Natural killer cell (primary cell): ENCODE measurements around the gene BHLHA15. TPM values are rescaled to one million over a fixed set of nuclear protein-coding genes. Genes with fewer than 3 reads are reported as not detected.
A peak's percentile ranks its signal among the peaks of the same experiment; 100 is the strongest.

ENCODE experiments used
- ATAC-seq, 3 donors: fragments of 150-1000 bp in 2 of 3; fragments of 200-7000 bp in 1 of 3; cut with Tn5 transposase; 1 replicate in 1 of 3; 2 replicates in 2 of 3; pipeline ENCODE4 v1.10.0; 2021; ENCODE audit warnings: mild to moderate bottlenecking in 2 of 3, moderate library complexity in 2 of 3
- DNase-seq, 2 donors: peaks; one replicate each; pipeline versions ENCODE4 v3.0.0 to v3.0.0-alpha.2; 2013 to 2021; ENCODE audit warnings: mixed read lengths in 1 of 2
- H3K27ac ChIP-seq: one replicate; pipeline ENCODE4 v1.5.1; 2013; ENCODE audit warnings: mild to moderate bottlenecking, low read length
- H3K27me3 ChIP-seq: one replicate; pipeline ENCODE4 v1.6.1; 2013; ENCODE audit warnings: low read length; ENCODE audit not compliant: control insufficient read depth, insufficient read depth
- H3K36me3 ChIP-seq: one replicate; pipeline ENCODE4 v1.6.1; 2013; ENCODE audit warnings: low read length; ENCODE audit not compliant: control insufficient read depth, insufficient read depth
- H3K4me1 ChIP-seq: one replicate; pipeline ENCODE4 v1.6.1; 2013; ENCODE audit warnings: low read length; ENCODE audit not compliant: control insufficient read depth, insufficient read depth
- H3K4me3 ChIP-seq: one replicate; pipeline ENCODE4 v1.5.1; 2013; ENCODE audit warnings: low read length
- H3K9me3 ChIP-seq: one replicate; pipeline ENCODE4 v1.6.1; 2013; ENCODE audit warnings: low read length; ENCODE audit not compliant: control insufficient read depth, insufficient read depth
- H3K27ac Mint-ChIP-seq, 2 donors: one replicate each; pipeline ENCODE4 v1.8.0; 2022; ENCODE audit warnings: mild to moderate bottlenecking in 2 of 2, mixed read lengths in 2 of 2, moderate library complexity in 1 of 2
- H3K27me3 Mint-ChIP-seq, 2 donors: one replicate each; pipeline ENCODE4 v1.8.0; 2022; ENCODE audit warnings: low read depth in 2 of 2, mixed read lengths in 2 of 2
- H3K36me3 Mint-ChIP-seq: one replicate; pipeline ENCODE4 v1.8.0; 2022; ENCODE audit warnings: mixed read lengths
- H3K4me1 Mint-ChIP-seq, 2 donors: one replicate each; pipeline ENCODE4 v1.8.0; 2022; ENCODE audit warnings: mixed read lengths in 2 of 2
- H3K4me3 Mint-ChIP-seq: one replicate; pipeline ENCODE4 v1.8.0; 2022; ENCODE audit warnings: mild to moderate bottlenecking, moderate library complexity, mixed read lengths
- H3K9me3 Mint-ChIP-seq, 2 donors: one replicate each; pipeline ENCODE4 v1.8.0; 2022; ENCODE audit warnings: mixed read lengths in 2 of 2
- WGBS: methylation state at CpG from one replicate; pipeline ENCODE4 v1.1.7; 2013; ENCODE audit warnings: missing lambda C conversion rate; ENCODE audit not compliant: insufficient coverage; 5-methylcytosine and 5-hydroxymethylcytosine counted together
- intact Hi-C: fragments of 100-400 bp; cut with micrococcal nuclease; formaldehyde crosslinking; loops from one replicate; pipeline ENCODE4 v1.14.2; 2022
- total RNA-seq, 4 donors: library from RNA; stranded (reverse); fragments of 120-200 nt in 1 of 4; gene quantifications; one replicate each; pipeline versions ENCODE4 v1.2.3 to v1.2.4, GENCODE V29; 2013 to 2022
- TF ChIP-seq, protein P1 (sequence below): fragments of 200-600 bp; IDR thresholded peaks from one replicate; pipeline ENCODE4 v1.8.0; 2022; ENCODE audit warnings: antibody characterized with exemption

Gene BHLHA15
- total RNA-seq, 3 donors from 2014 or later (not counting 1 experiment from before 2014, with no cell fraction given), result 3.3 TPM; not detected in 2

DNA sequence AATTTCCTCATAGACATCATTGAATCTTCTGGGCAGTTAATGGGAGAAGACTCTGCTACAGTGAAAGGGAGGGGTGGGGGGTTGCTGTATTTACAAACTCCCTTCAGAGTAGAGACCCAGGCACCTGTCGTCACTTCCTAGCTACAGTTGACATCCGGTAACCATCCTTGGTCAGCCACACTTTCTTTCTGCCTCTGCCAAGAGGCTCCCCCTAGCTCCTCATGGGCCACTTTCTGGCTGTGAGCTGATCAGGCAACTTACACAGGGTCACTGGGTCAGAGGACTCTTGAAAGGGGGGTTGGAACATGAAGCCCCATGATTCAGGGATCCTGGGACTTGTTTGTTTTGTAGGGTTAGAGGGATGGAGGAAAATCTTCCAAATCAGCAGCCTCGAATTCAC lies 39.5 kb downstream of the BHLHA15 start:
- Histone ChIP-seq H3K4me1 (peaks cover 42% of the 10 kb centered on the region), H3K4me3 (peak overlapping the region; percentile 83), H3K27me3 (no peaks in the 10 kb centered on the region), H3K36me3 (no peaks in the 10 kb centered on the region), H3K9me3 (no peaks in the 10 kb centered on the region), H3K27ac (peak overlapping the region; percentile 71)
- TF ChIP-seq, protein P1, sequence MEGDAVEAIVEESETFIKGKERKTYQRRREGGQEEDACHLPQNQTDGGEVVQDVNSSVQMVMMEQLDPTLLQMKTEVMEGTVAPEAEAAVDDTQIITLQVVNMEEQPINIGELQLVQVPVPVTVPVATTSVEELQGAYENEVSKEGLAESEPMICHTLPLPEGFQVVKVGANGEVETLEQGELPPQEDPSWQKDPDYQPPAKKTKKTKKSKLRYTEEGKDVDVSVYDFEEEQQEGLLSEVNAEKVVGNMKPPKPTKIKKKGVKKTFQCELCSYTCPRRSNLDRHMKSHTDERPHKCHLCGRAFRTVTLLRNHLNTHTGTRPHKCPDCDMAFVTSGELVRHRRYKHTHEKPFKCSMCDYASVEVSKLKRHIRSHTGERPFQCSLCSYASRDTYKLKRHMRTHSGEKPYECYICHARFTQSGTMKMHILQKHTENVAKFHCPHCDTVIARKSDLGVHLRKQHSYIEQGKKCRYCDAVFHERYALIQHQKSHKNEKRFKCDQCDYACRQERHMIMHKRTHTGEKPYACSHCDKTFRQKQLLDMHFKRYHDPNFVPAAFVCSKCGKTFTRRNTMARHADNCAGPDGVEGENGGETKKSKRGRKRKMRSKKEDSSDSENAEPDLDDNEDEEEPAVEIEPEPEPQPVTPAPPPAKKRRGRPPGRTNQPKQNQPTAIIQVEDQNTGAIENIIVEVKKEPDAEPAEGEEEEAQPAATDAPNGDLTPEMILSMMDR, result no peak
- no peaks in the 10 kb centered on the region for H3K36me3 Mint-ChIP-seq
- 56% methylated on average over 3 of the region's 3 CpGs for WGBS
- H3K4me3 Mint-ChIP-seq, result peak overlapping the region; percentile 94
- DNase-seq, result peak in 1 of 2 donors; percentile 79
- H3K9me3 Mint-ChIP-seq, result no peaks in the 10 kb centered on the region
- H3K4me1 Mint-ChIP-seq, result peaks cover 49 to 51% of the 10 kb centered on the region in 2 donors
- no peaks in the 10 kb centered on the region for H3K27me3 Mint-ChIP-seq
- intact Hi-C loops, result loop anchor here (10.0 kb wide), 1 partner anchor 116 kb away; no protein-coding TSS in a partner anchor
- ATAC-seq, result no peak
- peak overlapping the region; percentile 86 to 99 for H3K27ac Mint-ChIP-seq

DNA sequence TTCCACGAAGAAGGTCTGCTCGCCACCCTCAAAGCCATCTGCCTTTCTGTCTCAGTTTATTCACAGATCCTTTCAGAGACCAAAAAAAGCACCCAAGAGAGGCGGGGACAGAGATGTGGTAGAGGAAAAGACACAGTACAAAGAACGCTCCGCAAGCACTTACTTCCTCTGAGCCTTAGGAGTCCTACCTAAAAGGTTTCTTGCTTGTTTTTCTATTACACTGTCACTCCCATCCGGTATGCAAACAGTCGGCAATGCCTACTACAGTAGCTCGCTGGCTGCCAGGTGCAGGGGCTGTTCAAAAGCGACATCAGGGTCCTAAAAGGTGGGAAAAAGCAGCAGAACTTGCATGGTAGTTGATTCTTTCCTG lies 40.0 kb downstream of the BHLHA15 start:
- peak overlapping the region; percentile 71 for H3K27ac ChIP-seq
- Mint-ChIP-seq H3K27me3 (no peaks in the 10 kb centered on the region), H3K9me3 (no peaks in the 10 kb centered on the region), H3K4me1 (peaks cover 50 to 54% of the 10 kb centered on the region in 2 donors), H3K4me3 (peak overlapping the region; percentile 94), H3K36me3 (no peaks in the 10 kb centered on the region), H3K27ac (peak overlapping the region; percentile 86 to 99)
- DNase-seq (peak in 1 of 2 donors; percentile 82), ATAC-seq (peak; percentile 5 to 38 (median 11))
- no peaks in the 10 kb centered on the region for H3K9me3 ChIP-seq
- no peaks in the 10 kb centered on the region for H3K36me3 ChIP-seq
- no peaks in the 10 kb centered on the region for H3K27me3 ChIP-seq
- intact Hi-C loops, result loop anchor here (10.0 kb wide), 1 partner anchor 116 kb away; no protein-coding TSS in a partner anchor
- H3K4me1 ChIP-seq, result peaks cover 42% of the 10 kb centered on the region
- TF ChIP-seq, protein P1, result no peak
- peak overlapping the region; percentile 83 for H3K4me3 ChIP-seq
- WGBS, result 10% methylated on average over 8 of the region's 9 CpGs

DNA sequence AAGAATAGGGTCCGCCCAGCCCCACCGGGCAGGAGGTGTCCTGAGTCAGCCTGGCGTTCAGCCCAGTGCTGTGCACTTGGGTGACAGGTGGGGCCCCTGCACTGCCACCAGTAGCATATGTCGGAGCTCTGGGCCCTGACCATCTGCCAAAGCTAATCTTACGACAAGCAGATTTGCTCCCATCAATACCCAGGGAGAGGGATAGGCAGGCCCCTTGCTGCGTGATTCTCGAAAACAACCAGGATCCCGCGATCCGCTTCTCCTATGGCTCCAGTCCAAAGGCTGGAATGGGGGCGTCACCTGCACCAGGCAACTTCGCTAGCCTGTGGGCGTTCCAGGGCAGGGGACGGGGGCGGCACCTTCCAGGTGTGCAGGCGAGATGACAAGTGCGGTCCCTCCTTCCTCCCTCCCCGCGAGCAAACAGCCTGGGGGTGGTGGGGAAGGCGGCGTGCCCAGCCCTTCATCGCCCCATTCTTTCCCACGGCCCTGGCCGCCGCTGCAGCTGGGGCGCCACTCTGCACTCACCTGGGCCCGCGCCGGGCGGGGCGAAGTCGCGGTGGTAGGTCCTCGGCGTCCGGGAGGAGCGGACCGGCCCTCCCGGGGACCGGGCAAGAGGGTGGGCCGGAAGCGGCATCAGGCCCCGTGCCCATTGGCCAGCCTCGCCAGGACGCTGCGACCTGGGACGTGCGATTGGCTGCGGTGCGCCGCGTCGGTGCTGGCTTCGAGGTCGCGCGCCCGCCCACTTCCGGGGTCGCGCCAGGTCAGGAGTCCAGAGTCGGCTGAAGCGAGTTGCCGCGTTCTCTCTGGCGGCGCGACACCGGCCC lies 40.6 kb downstream of the BHLHA15 start, which contains the start of gene TECPR1:
Gene TECPR1, minus strand, starts transcription at position 632 of the 824 bp plus-strand sequence. CDS start 6,086 bp downstream, outside the sequence.
- Mint-ChIP-seq H3K27ac (peak within 1 kb of the TSS; percentile 86 to 99), H3K4me1 (peaks cover 56 to 60% of the 10 kb centered on the region in 2 donors), H3K4me3 (peak within 1 kb of the TSS; percentile 94), H3K9me3 (no peaks in the 10 kb centered on the region), H3K36me3 (no peaks in the 10 kb centered on the region), H3K27me3 (no peaks in the 10 kb centered on the region)
- WGBS, result under 1% methylated on average over 69 of the region's 69 CpGs
- peak within 1 kb of the TSS; percentile 83 for H3K4me3 ChIP-seq
- TF ChIP-seq, protein P1, result no peak
- peak; percentile 93 to 94 for DNase-seq
- H3K27ac ChIP-seq, result peak within 1 kb of the TSS; percentile 71
- H3K4me1 ChIP-seq, result peaks cover 42% of the 10 kb centered on the region
- H3K9me3 ChIP-seq, result no peaks in the 10 kb centered on the region
- intact Hi-C loops, result loop anchor here (2.0 to 10.0 kb wide), 2 partner anchors 29 to 117 kb away; partner anchors contain the start of gene BRI3
- peak; percentile 91 to 98 (median 96) for ATAC-seq
- H3K36me3 ChIP-seq, result peaks cover 2% of the 10 kb centered on the region
- no peaks in the 10 kb centered on the region for H3K27me3 ChIP-seq
